Medulla oblongata (tissue), 1 donor: ENCODE data around the gene PROS1.
"Not testable (repeated sequence)": the region's sequence is repeated elsewhere in the genome, so short reads cannot be mapped to it uniquely, and the experiment has no call there.

Experiments used
- DNase-seq: peaks from one replicate; pipeline ENCODE4 v3.0.0-alpha.2; 2015; ENCODE audit errors: extremely low spot score

PROS1 gene

DNA sequence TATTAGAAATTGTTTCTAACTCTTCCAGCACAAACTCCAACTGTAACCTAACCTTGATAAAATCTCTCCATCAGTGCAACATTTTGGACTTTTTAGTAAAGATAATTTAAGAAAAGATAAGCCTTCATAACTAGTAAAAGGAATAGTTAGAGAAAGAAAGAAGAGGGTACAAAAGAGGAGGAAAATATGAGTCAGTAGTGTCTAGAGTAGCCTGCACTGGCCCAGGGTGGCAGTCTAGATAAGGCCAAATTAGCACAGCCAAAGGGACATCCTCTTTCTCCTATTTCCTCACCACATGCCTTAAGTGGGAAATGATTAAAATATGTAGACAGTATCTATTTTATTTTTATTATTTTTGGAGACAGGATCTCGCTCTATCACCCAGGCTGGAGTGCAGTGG is 3.7 kb downstream of the PROS1 start:
- DNase-seq, result no peak

- DNase-seq, result no peak
Observed at GRCh38 chr3:93969443-93969842, 4.3 kb downstream of the PROS1 start.

DNA sequence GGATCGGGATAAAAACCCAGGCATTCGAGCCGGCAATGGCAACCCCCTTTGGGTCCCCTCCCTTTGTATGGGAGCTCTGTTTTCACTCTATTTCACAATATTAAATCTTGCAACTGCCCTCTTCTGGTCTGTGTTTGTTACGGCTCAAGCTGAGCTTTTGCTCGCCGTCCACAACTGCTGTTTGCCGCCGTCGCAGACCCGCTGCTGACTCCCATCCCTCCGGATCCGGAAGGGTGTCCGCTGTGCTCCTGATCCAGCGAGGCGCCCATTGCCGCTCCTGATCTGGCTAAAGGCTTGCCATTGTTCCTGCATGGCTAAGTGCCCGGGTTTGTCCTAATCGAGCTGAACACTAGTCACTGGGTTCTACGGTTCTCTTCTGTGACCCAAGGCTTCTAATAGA is 8.6 kb downstream of the PROS1 start:
- DNase-seq, result not testable (repeated sequence)

DNA sequence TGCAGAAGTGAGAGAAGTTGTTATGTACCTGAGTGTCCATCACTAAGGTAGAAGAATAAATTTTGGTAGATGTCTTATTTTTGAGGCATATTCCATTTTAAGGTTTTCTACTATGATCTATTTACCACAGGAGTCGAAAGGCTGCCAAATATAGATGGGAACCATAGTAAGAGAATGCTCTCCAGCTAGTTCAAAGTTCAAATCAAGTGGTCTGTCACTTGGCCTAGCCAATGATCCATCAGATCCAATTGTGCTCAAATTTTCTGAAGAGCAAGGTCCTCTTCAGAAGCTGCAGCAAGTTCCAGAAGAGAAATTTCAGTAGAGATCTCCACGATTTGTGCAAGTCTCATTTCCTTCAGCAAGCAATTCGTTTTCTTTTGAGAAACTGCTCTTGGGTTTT is 10.9 kb downstream of the PROS1 start:
- no peak for DNase-seq

GRCh38 chr3:93961489-93961888 is 12.2 kb downstream of the PROS1 start:
- no peak for DNase-seq

GRCh38 chr3:93961026-93961425 is 12.7 kb downstream of the PROS1 start:
- no peak for DNase-seq

DNA sequence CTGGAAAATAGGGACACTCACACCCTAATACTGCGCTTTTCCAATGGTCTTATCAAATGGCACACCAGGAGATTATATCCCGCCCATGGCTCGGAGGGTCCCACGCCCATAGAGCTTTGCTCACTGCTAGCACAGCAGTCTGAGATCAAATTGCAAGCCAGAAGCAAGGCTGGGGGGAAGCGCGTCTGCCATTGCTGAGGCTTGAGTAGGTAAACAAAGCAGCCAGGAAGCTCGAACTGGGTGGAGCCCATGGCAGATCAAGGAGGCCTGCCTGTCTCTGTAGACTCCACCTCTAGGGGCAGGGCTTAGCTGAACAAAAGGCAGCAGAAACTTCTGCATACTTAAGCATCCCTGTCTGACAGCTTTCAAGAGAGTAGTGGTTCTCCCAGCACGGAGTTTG is 23.7 kb downstream of the PROS1 start:
- DNase-seq, result not testable (repeated sequence)

- DNase-seq, result not testable (repeated sequence)
Observed at GRCh38 chr3:93937485-93937884, 36.2 kb downstream of the PROS1 start.

- DNase-seq, result no peak
Observed at GRCh38 chr3:93936549-93936948, 37.1 kb downstream of the PROS1 start.

- DNase-seq, result no peak
Observed at GRCh38 chr3:93934366-93935046, 39.2 kb downstream of the PROS1 start.

DNA sequence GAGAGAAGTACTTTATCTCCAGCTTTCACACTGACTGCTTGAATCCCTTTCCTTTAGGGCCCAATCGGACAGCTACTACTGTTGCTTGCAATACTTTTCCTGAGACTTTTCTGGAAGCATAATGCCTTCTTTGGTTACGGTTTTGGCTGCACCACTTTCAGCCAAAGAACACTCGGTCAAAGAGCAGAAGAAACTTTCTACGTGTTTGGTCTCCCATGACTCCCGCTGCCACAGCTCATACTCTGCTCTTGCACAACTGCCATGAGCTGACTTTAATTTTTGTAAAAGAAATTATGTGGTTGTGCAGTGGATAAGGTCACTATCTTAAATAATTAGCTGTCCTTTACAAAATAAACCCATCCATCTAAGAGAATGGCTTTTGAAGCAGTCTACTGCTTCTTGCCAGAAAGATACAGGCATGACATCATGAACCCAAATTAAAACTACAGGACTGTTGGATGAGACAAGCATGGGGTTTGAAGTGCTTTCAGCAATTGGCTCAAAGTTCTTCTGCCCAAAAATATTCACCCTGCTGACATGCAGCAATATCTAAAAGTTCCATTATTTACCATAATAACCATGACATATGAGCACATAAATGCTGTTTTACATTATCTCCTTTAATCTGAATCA is 42.0 kb downstream of the PROS1 start:
- no peak for DNase-seq

DNA sequence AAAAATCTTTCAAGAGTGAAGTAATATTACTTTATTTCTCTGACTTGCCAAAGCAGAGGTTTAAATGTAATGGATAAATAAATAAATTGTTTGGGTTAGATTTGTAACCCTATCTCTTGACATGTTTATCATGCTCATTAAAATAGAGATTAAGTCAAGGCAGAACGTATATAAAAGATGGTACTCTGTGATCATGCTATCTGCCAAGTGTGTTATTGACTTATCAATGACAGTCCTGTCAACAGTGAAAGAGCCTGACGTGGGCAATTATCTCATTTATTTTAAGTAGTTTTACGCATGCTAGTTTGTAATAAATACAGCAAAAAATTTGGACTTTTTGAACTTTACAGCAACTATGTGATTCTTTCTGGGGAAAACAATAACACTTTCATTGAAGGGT is 43.7 kb downstream of the PROS1 start:
- DNase-seq, result no peak

- DNase-seq, result no peak
Observed at GRCh38 chr3:93926789-93927188, 46.9 kb downstream of the PROS1 start.

DNA sequence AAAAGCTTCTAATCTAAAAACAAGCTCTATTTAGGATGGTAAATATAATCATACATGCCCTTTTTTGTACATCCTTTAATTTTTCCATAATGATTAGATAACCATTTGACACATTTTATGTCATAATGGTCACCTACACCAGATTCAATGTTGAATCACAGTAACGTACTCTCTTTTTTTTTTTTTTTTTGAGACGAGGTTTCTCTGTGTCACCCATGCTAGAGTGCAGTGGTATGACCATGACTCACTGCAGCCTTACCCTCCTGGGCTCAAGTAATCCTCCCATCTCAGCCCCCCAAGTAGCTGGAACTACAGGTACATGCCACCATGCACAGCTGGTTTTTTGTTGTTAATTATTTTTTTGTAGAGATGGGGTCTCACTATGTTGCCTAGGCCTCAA is 49.2 kb downstream of the PROS1 start:
- DNase-seq, result no peak

DNA sequence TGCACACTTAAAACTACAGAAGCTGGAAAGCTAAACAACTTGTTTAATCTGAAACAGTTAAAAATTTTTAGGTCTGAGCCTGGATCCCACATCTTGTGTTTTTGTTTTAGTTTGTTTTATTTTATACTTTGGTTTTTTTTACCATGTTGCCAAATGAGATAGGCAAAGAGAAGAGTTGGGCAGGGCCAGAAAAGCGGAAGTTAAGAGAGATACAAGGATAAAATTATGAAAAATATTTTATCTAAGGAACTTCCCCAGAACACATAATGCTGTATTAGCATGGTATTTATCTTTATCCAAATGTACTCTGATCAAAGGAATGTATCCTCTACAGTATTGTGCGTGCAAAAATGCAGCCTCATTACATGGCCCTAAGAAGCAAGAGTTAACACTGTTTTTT is 50.7 kb downstream of the PROS1 start:
- no peak for DNase-seq

DNA sequence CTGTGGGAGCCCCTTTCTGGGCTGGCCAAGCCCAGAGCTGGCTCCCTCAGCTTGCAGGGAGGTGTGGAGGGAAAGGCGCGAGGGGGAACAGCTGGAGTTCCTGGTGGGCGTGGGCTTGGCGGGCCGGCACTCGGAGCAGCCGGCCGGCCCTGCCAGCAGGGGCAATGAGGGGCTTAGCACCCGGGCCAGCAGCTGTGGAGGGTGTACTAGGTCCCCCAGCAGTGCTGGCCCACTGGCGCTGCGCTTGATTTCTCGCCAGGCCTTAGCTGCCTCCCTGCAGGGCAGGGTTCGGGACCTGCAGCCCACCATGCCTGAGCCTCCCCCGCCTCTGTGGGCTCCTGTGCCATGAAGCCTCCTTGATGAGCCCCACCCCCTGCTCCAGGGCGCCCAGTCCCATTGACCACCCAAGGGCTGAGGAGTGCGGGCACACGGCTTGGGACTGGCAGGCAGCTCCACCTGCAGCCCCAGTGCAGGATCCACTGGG is 56.1 kb downstream of the PROS1 start:
- DNase-seq, result not testable (repeated sequence)

GRCh38 chr3:93913623-93914022 is 60.1 kb downstream of the PROS1 start:
- DNase-seq, result not testable (repeated sequence)

DNA sequence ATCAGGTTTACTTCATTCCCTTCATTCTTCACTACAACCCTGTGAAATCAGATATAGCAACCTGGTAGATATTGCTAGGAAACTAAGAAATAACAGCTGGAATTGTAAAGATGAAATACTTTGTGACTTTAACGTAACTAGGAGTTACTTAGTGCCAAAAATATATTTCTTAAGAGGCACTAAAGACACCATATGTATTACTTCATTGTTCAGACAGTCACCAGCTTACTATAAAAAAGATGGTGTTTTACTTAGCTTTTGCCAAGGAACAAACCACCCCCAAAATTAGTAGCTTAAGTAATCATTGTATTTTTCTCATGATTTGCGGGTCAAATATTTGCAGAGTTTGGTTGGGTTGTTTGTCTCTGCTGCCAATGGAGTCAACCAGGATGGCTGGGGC is 62.5 kb downstream of the PROS1 start:
- DNase-seq, result no peak

- DNase-seq, result no peak
Observed at GRCh38 chr3:93910097-93910496, 63.6 kb downstream of the PROS1 start.

GRCh38 chr3:93907132-93907531 is 66.6 kb downstream of the PROS1 start:
- DNase-seq, result no peak

- no peak for DNase-seq
Observed at GRCh38 chr3:93906245-93906644, 67.5 kb downstream of the PROS1 start.

DNA sequence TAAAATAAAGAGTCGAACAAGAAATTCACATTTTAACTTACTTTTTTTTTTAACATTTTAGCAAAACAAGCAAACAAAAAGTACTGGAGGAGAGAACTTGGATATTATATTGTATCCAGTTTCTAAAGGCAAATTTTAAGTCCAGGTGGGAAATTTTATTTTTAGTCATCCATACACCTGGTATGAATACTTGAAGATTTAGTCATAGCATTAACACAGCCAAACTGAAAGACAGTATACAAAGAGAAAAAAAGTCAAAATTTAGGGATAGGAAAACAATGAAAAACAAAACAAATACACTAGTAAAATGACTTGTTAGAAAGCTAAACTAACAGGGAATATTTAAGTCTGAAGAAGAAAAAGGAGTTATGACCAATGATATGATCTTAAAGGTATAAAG is 69.1 kb downstream of the PROS1 start:
- DNase-seq, result no peak

DNA sequence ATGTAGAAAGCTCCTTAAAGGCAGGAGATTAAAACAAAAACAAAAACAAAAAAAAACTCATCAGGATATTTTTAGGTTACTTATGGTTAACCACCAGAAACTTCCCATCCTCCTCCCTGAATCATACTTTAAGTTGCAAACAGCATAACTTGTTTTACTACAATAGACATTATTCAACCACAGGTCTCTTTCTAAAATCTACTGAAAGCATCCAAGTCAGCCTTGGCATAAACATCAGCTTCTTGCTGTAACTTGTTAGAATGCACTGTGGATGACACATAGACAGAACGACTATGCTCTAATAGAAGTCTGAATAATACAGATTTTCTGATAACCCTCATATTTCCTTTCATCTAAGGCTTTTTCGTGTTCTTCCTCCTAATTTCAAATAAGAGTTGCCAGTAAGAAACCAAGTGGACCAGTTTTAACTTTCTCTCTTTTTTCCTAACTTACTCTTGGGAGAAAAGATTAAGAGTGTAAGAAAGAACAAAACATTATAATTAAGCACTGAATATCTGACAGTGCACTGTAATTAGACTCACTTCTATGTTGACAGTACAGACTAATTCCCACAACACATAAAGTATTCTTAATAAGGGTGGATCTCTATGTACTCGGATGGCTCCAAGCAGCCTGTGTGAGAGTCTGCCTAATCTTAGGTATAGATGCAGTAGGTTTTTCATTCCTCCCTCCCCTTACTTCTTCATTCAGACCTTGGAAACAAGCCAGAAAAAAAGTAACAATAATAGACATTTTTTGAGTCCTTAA is 95.3 kb downstream of the PROS1 start:
- not testable (repeated sequence) for DNase-seq
